ENCODE measurements around the gene MYMK.

MYMK gene

DNA sequence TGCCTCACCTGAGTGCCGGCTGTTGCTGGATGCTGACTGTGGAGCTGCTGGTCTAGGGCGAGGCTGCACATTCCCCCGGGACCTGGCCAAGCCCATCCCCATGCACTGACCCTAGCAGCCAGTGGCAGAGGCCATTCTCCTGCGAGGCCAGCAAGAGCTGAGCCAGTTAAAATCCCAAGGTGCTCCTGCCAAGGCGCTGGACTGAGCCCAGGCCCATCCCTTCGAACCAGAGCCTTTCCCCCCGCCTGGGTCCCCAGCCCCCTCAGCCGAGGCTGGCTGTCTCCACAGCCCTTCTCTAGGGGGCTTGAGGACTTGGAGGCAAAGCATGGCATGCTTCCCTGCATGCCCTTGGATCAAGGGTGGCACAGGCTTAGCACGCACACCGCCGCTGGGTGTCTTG is 11.3 kb upstream of the MYMK start:
- no peak for DNase-seq (ENCODE audit: extremely low spot score, insufficient read length, low read depth)
- FAIRE-seq = no peak

DNA sequence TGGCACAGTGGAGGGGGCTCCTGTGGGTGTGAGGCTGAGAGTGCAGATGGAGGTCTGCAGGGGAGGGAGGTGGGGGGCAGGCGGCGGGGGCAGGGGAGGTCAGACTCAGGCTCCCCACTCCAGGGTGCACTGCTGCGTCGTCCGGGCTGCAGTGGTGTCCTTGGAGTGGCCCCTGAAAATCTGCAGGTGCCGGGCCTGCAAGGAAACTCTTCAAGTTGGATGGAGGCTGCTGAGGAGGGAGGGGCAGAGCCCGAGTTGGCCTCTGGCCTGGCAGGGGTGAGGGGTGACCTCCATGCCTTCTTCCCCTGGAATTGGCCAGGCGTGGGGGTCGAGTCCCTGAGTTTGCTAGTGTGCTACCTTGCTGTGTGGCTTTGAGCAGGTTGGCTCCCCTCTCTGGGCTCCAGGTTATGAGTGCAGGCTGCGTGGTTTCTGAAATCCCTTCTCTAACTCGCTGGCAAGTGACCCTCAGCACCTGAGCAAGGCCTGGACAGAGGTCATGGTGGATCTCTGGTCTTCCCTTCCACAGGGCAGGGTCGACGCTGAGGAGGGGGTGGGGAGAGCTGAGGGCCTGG is 10.6 kb upstream of the MYMK start:
- DNase-seq (ENCODE audit: extremely low spot score, insufficient read length, low read depth) (no peak), FAIRE-seq (no peak)

DNA sequence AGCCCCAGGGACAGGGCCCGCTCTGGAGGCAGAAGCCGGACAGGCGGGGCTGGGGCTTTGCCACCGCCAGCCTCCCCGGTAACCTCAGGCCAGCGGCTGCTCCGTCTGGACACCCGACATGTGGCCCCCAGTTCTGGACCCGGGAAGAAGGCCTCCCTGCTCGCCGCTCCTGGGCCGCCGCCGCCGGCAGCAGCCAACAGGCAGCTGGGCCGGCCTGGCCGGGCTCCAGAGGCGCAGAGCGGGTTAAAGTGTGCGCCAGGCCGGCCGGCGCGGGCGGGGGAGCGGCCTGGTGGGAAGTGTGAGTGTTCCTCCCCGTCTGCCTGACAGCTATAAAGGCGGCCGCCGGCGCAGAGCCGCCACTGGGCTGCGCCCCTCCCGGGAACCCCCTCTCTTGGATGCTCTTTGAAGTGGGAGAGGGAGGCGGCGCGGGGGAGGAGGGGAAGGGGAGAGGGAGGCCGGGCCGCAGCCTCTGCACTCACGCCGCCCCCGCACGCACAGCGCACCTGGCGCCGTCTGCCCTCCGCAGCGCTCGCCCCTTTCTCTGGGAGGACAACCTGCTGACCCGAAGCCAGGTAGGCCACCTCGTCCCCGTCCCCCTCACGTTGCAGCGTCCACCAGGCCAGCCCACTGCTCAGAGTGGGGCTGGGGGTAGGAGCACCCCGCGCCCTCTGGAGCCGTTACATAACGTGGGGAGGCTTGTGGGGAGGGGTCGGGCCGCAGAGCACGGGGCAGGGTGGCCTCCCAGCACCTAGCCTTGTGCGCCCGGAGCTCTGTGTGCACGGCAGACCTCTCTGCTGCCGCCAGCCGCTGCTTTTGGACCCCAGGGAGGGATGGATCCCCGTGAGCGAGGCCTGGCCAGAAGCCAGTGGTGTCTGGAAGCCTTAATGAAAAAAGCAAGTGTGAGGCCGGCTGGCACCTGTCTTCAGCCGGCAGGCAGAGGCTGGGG is 9.9 kb upstream of the MYMK start, which contains the start of gene ADAMTSL2:
Gene ADAMTSL2, plus strand, starts transcription at position 359 of the 946 bp plus-strand sequence. CDS start 2,009 bp downstream, outside the sequence.
- DNase-seq (ENCODE audit: extremely low spot score, insufficient read length, low read depth) = no peak
- no peak for FAIRE-seq

DNA sequence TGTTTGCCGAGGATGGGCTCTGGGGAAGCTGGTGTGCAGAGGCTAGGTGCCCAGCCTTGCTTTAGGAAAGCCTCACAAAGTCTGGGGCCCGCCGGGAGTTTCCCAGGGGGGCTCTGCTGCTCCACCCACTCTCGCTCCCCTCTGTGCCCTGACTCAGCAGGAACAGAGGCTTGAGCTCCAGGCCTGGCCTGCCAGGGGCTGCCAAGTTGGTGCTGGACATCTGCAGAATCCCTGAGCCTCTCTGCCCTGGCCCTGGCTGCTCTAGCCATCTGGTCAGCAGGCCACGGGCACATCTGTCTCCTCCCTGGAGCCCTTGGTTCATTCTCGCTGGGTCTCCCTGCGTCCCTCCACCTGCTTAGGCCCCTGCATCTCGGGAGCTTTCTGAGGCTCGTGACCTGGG is 9.1 kb upstream of the MYMK start:
- FAIRE-seq = no peak
- no peak for DNase-seq (ENCODE audit: extremely low spot score, insufficient read length, low read depth)

DNA sequence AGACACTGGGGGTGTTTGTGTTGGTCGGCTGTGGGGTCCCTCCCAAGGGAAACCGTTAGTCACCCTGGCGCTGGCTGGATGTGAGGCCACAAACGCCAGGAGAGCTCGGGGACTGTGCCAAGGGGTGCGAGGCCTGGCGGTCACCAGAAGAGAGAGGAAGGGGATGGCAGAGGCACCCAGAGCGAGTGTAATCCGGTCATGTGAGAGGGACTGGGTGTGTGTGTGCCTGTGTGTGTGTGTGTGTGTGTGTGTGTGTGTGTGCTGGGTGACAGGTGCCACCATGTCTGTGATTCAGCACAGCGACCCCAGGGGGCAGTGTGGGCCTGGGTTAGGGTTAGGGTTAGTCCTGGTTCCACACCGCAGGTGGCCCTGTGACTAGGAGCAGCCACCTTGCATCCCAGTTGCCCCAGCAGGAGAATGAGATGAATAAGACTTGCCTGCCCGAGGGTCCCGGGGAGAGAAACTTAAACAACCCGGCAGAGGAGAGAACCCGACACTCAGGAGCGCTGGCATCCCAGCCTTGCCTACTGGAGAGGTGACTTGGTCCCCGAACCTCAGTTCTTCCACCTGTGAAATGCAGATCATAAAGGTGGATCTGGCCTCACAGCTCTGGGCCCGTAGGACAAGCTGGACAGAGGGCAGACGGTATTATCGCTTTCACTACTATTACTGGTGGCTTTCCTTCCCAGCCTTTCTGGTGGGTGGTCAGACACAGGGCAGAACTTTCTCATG is 8.3 kb upstream of the MYMK start:
- DNase-seq (ENCODE audit: extremely low spot score, insufficient read length, low read depth) (peak; percentile 29), FAIRE-seq (peak; percentile 67)

DNA sequence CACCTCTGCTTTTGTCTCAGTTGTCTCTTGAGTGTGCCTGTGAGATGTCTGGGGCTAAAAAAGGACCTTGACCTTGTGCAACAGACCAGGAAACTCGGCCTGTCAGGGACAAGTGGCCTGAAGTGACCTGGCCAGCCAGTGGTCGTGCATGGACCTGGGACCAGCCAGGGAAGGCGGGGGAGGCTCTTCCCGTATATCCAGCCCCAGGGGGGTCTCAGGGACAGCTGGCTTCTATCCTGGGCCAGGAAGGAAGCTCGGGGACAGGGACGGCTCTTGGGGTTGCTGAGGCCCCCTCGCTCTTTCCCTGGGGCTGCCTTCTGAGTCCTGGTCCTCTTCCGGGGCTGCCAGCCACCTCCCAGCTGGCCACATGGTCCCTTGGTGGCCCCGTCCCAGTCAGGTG is 6.5 kb upstream of the MYMK start:
- FAIRE-seq (no peak), DNase-seq (ENCODE audit: extremely low spot score, insufficient read length, low read depth) (no peak)

DNA sequence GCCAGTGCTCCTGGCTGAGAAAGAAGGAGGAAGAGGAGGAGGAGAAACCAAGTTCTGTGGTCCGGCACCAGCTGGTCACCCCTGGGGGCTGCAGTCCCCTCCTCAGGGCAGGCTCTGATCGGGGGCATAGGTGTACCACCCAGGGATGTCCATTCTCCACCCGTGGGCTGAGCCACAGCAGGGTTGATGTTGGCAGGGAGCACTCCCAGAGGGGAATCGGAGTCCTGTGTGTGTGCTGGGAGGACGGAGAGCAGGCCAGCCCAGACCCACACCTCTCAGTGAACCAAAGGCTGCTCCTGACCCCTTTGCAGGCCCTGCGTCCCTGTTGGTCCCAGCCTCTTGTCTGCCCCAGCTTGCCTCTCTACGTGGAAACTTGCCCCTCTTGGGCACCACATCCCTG is 5.1 kb upstream of the MYMK start:
- FAIRE-seq = no peak
- DNase-seq (ENCODE audit: extremely low spot score, insufficient read length, low read depth) = no peak

DNA sequence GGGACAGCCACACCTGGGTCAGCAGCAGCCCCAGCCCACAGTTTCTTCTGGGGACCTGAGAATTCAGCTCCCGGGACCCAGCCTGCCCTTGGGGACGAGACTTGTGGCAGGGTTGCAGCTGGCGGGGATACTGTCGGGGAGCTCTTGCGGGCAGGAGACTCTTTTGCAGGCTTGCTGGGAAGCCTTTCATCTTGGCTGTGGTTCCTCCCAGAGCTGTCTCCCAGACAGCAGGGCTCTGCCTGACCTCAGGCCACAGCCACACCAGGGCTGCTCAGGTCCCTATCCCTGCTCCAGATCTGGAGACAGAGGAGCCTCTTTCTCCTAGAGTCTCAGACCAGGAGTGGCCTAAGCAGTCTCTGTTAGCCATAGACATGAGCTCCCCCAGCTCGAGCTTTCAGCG is 4.7 kb upstream of the MYMK start:
- FAIRE-seq (no peak), DNase-seq (ENCODE audit: extremely low spot score, insufficient read length, low read depth) (no peak)

DNA sequence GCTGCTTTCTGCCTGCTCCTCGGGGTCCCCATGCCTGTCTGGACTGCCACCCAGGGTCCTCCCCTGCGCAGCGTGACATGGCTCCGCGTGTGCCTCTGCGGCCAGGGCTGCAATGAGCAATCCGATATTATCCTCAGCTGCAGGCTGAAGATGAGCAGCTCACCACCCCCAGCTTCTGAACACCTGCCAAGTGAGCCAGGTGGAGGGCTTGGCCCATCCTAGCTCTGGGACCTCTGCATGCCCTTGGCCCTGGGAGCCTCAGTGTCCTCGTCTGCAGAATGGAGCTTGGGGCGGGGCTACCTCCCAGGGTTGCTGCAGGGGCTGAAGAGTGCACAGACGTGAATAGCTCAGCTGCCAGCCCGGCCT is 4.1 kb upstream of the MYMK start:
- DNase-seq (ENCODE audit: extremely low spot score, insufficient read length, low read depth) (no peak), FAIRE-seq (no peak)

DNA sequence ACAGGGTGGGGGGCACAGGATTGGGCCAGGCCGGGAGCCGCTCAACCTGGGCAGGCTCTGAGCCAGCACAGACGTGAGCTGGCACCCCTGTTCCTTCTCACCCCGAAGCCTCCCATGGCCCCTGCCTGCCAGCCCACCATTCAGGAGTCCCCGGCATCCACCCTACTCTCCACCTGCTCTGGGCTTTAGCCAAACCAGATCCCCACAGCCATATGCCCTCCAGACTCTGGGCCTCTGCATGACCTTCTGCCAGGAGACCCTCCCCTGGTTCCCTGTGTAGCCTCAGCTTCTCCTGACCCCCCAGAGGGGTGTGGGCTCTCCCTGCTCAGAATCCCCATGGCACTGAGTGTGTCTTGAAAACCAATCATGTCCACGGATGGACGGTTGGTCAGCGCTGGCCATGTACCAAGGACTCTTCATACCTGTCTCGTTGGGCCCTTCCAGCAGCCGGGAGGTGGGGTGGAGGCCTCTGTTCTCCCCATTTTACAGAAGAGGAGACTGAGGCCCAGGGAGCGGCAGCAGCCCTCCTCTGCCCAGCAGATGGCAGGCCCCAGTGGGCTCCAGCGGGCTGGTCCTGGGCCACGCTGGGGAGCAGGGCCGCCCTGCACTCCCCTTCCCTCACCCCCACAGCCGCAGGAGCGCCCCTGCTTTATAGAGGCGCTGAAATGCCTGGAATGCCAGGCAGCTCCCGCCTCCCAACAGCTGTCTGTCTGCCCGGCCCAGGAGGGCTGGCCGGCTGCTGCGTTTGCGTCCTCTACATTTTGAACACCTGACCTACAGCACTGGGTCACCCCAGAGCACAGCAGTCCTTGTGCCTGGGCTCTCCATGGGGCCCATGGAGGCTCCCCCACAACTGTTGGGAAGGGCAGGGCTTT is 3.5 kb upstream of the MYMK start:
- FAIRE-seq (no peak), DNase-seq (ENCODE audit: extremely low spot score, insufficient read length, low read depth) (no peak)

DNA sequence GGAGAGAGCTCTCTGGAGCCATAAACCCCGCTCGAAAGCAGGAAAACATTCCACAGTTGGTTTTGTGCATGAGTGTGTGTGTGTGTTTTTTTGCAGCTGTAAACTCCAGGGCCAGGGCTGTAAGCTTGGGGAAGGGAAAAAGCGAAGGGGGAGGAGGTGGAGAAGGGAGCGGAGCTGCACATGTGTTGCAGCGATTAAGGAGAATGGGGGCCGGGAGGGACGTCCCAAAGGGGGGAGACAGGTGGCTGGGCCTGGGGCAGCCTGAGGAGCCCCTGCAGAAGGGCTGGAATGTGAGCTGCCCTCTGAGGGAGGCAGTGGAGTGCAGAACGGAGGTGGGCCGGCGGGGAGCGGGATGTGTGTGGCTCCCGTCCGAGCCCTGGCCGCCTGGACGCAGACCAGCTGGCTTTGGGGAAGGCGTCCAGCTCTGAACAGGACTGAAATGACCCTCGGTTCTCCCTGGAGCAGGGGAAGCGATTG is 2.7 kb upstream of the MYMK start:
- no peak for DNase-seq (ENCODE audit: extremely low spot score, insufficient read length, low read depth)
- FAIRE-seq = no peak

DNA sequence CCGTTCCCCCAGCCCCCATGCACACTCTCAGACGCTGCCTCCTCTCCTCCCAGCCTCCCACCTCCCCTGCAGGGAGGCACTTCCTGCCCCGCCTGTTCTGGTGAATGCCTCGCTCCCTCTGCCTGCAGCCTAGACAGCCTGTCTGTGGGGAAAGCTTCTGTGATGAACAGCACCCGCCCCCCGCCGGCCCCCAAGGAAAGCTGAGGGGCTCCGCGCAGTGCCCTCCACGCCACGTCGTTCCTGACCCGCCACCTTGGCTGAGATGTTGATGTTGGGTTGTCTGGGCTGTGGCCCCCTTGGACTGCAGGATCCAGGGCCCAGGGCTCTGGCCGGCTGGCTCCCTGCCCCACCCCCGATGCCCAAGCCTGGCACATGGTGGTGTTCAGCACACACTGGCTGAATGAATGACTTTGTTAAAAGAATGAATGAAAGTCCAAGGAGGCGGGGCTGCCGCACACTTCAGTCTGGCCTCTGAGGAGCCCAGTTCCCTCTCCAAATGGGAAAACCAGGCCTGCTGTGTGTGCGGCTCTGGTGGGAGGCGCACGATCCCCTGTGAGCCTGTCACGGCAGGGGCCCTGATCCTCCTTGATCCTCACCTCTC is 2.1 kb upstream of the MYMK start:
- DNase-seq (ENCODE audit: extremely low spot score, insufficient read length, low read depth) (no peak), FAIRE-seq (no peak)

DNA sequence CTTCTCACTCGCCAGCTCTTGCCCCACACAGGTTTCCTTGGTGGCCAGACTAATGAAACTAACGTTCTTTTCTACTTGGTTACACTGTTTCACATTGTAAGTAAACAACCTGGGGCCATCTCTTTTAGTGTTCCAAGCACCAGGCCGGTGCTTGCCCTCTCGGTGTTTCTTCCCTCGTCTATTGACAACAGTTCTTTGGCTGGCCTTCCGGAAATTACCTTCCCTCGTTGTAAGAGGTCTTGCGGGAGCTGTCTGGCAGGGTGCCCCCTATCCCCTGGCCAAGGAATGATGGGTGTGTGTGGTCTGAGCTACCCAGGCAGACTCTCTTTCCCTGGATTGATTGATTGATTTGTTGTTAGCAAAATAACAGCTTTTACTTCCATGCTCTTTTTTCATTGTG is 918 bp upstream of the MYMK start:
- no peak for DNase-seq (ENCODE audit: extremely low spot score, insufficient read length, low read depth)
- FAIRE-seq = no peak

DNA sequence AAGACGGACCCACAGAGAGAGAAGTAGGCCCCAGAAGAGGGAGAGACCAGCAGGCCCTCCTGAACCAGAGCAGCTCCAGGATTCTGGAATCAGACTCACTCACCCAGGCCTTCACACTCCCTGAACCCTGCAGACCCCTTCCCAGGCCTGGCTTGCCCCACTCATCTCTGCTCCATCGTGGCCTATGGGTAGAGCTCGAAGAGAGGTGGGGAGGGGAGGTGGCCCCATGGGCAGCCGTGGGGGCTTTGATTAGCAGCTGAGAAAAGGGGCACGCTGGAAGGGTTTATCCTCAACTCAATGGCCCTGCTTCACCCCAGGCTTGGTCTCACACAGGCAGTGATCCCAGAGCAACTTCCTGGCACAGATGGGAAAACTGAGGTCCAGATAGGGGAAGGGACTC is 613 bp downstream of the MYMK start:
- no peak for FAIRE-seq

DNA sequence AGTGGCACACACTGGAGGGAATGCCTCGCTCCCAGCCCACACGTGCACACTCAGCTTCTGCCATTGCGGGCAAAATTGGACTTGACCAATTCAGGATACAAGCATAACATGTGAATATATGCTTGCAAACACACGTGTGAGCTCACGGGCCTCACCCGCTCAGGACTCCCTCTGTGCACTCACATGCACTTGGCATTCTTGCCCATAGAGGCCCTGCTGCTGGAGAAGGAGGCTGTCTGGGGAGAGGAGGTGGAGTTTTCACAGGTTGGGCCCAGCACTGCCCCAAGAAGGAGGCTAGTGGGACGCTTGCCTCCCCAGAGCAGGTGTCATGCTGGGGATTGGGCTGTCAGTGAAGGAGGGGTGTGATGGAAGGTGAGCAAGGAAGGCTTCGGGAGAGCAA is 1.7 kb downstream of the MYMK start:
- FAIRE-seq (no peak), DNase-seq (ENCODE audit: extremely low spot score, insufficient read length, low read depth) (no peak)

More for the DNA sequence above, 613 bp downstream of the MYMK start:
- no peak for DNase-seq (ENCODE audit: extremely low spot score, insufficient read length, low read depth)

DNA sequence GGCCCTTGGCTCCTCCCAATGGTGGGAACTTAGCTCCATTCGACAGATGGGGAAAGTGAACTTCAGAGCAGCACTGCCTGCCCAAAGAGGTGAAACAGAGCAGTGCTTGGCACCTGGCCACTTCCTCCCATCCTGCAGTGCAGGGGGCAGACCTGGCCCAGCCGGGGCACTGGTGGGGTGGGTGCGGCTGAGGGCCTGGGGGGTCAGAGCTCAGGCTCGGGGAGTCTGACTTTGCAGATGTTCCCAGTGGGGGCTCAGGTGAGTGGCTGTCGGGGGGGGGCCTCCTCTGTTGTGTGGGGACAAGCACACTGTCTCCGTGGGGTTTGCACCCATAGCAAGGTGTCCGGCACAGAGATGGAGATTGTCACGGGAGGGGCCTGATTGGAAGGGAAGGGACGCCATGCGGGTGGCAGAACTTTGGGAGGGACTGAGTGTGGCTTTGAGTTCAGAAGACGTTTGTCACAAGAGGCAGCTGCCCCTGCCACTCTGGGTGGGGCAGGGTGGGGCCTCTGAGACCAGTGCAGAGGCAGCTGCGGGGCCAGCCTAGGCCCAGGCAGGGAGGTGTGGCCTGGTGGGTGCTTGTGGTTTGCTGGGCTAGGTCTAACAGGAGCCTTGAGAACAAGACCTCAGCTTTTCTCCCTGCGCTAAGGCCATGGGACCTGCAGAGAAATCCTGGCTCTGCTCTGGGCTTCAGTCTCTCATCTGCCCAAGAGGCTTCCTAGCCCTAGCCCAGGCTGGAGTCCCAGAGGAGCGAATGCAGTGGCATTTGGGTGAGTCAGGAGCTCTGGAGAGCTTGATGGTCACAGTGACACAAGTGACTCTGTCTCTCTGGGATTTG is 2.5 kb downstream of the MYMK start:
- DNase-seq (ENCODE audit: extremely low spot score, insufficient read length, low read depth) = no peak
- FAIRE-seq = no peak

DNA sequence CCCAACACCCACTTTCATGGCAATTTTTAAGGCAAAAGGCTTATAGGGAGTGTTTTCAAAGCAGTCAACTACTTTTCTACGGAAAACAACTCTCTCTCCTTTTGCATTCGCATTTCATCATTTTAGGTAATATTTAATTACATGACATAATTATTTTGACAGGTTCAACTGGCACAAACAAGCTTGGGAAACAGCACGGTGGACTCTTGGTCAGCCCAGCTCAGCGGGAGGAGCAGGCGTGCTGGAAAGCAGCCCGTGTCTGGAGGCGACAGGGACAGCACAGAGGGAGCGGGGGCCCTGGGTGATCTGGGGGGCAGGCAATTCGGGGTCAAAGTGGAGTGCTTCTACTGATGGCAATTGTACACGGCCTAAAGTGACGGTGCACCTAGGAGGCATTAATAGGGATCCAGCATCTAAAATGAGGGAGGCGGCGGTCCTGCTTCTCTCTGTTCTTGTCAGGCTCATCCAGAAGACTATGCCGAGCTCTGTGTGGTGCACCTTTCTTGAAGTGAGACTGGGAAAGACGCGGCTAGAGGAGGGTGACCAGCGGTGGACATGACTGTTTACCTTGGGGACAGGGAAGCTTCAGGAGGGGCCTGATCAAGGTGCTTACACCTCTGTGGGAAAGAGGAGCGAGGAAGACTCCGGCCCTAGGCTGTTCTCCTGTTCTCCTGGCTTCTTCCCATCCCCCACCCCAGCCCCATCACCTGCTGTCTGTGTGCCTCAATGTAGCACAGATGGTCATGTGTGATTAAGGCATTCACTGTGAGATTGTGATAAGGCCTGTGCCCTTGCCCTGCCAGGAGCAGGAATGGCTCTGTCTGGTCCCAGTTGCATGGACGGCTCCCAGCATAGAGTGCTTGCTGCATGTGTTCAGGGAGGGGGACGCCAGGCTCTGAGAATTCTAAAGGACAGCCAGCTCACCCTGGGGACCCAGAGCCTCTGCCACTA is 3.4 kb downstream of the MYMK start:
- DNase-seq (ENCODE audit: extremely low spot score, insufficient read length, low read depth) = no peak
- FAIRE-seq = no peak

Data from GM18507 (cell line).